ENCODE results near the gene TEKT3. TPM values are rescaled to one million over a fixed set of nuclear protein-coding genes. Genes with fewer than 3 reads are reported as not detected.

TEKT3 gene
- polyA plus RNA-seq, 4 donors: 0.24 to 1.2 TPM; not detected in 2

DNA sequence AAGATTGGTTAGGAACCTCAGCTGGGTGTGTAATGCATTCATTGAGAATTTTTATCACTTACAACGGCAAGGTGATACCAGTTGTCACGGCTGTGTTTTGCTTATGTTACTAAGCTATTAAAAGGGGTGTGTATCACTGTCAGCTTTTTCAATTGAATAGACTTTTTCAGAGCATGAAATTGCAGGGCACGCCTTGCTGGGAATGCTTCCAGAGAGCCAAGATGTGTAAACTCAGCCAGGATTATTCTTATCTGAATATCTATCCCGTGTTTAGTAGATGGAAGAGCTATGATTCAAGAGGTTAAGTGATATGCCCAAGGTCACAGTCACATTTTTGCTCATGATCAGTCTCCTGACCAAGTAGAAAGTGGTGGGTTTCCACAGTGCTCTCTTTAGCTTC lies 6.6 kb upstream of the TEKT3 start:
- FAIRE-seq (peak; percentile 55), DNase-seq (peak; percentile 92 to 95)
- Histone ChIP-seq H3K4me1 (ENCODE audit: control insufficient read depth in 3 of 3, insufficient read depth in 2 of 3, low read depth in 1 of 3, low read length in 2 of 3) (peaks cover 8 to 50% (median 13%) of the 10 kb centered on the region in 3 donors), H3K36me3 (ENCODE audit: control insufficient read depth in 3 of 3, insufficient read depth in 2 of 3, low read depth in 1 of 3, low read length in 3 of 3) (no peaks in the 10 kb centered on the region), H3K9me3 (ENCODE audit: control insufficient read depth in 2 of 2, insufficient read depth in 1 of 2, low read depth in 1 of 2, low read length in 1 of 2) (no peaks in the 10 kb centered on the region), H3K4me3 (ENCODE audit: low read depth in 1 of 3, low read length in 3 of 3) (no peak overlapping the region), H3K27ac (ENCODE audit: low read depth in 1 of 3, low read length in 2 of 3) (peak overlapping the region; percentile 6 to 77 (median 77)), H3K27me3 (ENCODE audit: control insufficient read depth in 3 of 3, insufficient read depth in 3 of 3, low read length in 3 of 3) (no peaks in the 10 kb centered on the region)
- 11 to 31% (median 25%) methylated on average over 4 of the region's 4 CpGs for WGBS, 3 donors

- H3K4me1 ChIP-seq (ENCODE audit: control insufficient read depth in 3 of 3, insufficient read depth in 2 of 3, low read depth in 1 of 3, low read length in 2 of 3): peaks cover 0 to 42% (median 6%) of the 10 kb centered on the region in 3 donors
- H3K27ac ChIP-seq (ENCODE audit: low read depth in 1 of 3, low read length in 2 of 3): no peak overlapping the region
- DNase-seq (peak; percentile 61 to 64), FAIRE-seq (no peak)
- 21 to 56% (median 38%) methylated on average over 9 to 13 of the region's 13 CpGs for WGBS, 3 donors
- H3K9me3 ChIP-seq (ENCODE audit: control insufficient read depth in 2 of 2, insufficient read depth in 1 of 2, low read depth in 1 of 2, low read length in 1 of 2): no peaks in the 10 kb centered on the region
- no peaks in the 10 kb centered on the region for H3K36me3 ChIP-seq (ENCODE audit: control insufficient read depth in 3 of 3, insufficient read depth in 2 of 3, low read depth in 1 of 3, low read length in 3 of 3)
- H3K27me3 ChIP-seq (ENCODE audit: control insufficient read depth in 3 of 3, insufficient read depth in 3 of 3, low read length in 3 of 3): peaks cover 0 to 4% (median 0%) of the 10 kb centered on the region in 3 donors
- no peak overlapping the region for H3K4me3 ChIP-seq (ENCODE audit: low read depth in 1 of 3, low read length in 3 of 3)
These were observed 4.7 kb upstream of the TEKT3 start for GRCh38 chr17:15346066-15346595.

GRCh38 chr17:15343749-15344148 lies 2.4 kb upstream of the TEKT3 start:
- H3K27me3 ChIP-seq (ENCODE audit: control insufficient read depth in 3 of 3, insufficient read depth in 3 of 3, low read length in 3 of 3): peaks cover 0 to 7% (median 0%) of the 10 kb centered on the region in 3 donors
- H3K9me3 ChIP-seq (ENCODE audit: control insufficient read depth in 2 of 2, insufficient read depth in 1 of 2, low read depth in 1 of 2, low read length in 1 of 2): no peaks in the 10 kb centered on the region
- H3K4me1 ChIP-seq (ENCODE audit: control insufficient read depth in 3 of 3, insufficient read depth in 2 of 3, low read depth in 1 of 3, low read length in 2 of 3): peaks cover 0 to 36% (median 4%) of the 10 kb centered on the region in 3 donors
- 59 to 77% (median 72%) methylated on average over 4 of the region's 4 CpGs for WGBS, 3 donors
- H3K36me3 ChIP-seq (ENCODE audit: control insufficient read depth in 3 of 3, insufficient read depth in 2 of 3, low read depth in 1 of 3, low read length in 3 of 3): no peaks in the 10 kb centered on the region
- FAIRE-seq: no peak
- H3K4me3 ChIP-seq (ENCODE audit: low read depth in 1 of 3, low read length in 3 of 3): no peak overlapping the region
- peak in 1 of 2 donors; percentile 73 for DNase-seq
- no peak overlapping the region for H3K27ac ChIP-seq (ENCODE audit: low read depth in 1 of 3, low read length in 2 of 3)

DNA sequence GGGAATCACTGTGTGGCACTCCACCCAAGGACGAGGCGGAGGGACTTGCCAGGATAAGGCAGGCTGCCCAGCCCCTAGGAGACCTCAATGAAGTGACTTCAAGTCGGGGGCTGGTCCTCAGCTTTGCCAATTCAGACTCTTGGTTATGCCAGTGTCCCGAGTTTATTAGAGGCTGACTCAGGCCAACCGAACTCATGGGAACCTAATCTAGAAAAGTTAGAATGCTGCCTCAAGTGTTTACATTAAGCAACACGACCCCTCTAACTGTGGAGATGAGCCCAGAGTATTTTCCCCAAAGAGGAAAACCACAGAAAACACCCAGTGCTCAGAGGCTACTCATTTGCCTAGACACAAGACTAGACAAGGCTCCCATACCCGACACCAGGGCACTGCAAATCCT lies 1.1 kb upstream of the TEKT3 start:
- Histone ChIP-seq H3K4me1 (ENCODE audit: control insufficient read depth in 3 of 3, insufficient read depth in 2 of 3, low read depth in 1 of 3, low read length in 2 of 3) (peaks cover 0 to 26% (median 2%) of the 10 kb centered on the region in 3 donors), H3K4me3 (ENCODE audit: low read depth in 1 of 3, low read length in 3 of 3) (no peak overlapping the region), H3K9me3 (ENCODE audit: control insufficient read depth in 2 of 2, insufficient read depth in 1 of 2, low read depth in 1 of 2, low read length in 1 of 2) (no peaks in the 10 kb centered on the region), H3K27me3 (ENCODE audit: control insufficient read depth in 3 of 3, insufficient read depth in 3 of 3, low read length in 3 of 3) (peaks cover 0 to 7% (median 0%) of the 10 kb centered on the region in 3 donors), H3K27ac (ENCODE audit: low read depth in 1 of 3, low read length in 2 of 3) (no peak overlapping the region), H3K36me3 (ENCODE audit: control insufficient read depth in 3 of 3, insufficient read depth in 2 of 3, low read depth in 1 of 3, low read length in 3 of 3) (no peaks in the 10 kb centered on the region)
- 62 to 70% (median 68%) methylated on average over 7 of the region's 7 CpGs for WGBS, 3 donors
- FAIRE-seq (no peak), DNase-seq (no peak)

- peaks cover 0 to 7% (median 0%) of the 10 kb centered on the region in 3 donors for H3K27me3 ChIP-seq (ENCODE audit: control insufficient read depth in 3 of 3, insufficient read depth in 3 of 3, low read length in 3 of 3)
- DNase-seq: no peak
- H3K27ac ChIP-seq (ENCODE audit: low read depth in 1 of 3, low read length in 2 of 3): no peak overlapping the region
- peaks cover 0 to 23% (median 2%) of the 10 kb centered on the region in 3 donors for H3K4me1 ChIP-seq (ENCODE audit: control insufficient read depth in 3 of 3, insufficient read depth in 2 of 3, low read depth in 1 of 3, low read length in 2 of 3)
- no peaks in the 10 kb centered on the region for H3K9me3 ChIP-seq (ENCODE audit: control insufficient read depth in 2 of 2, insufficient read depth in 1 of 2, low read depth in 1 of 2, low read length in 1 of 2)
- no peak for FAIRE-seq
- peak overlapping the region in 1 of 3 donors; percentile 61 for H3K4me3 ChIP-seq (ENCODE audit: low read depth in 1 of 3, low read length in 3 of 3)
- WGBS, 3 donors: 63 to 75% (median 70%) methylated on average over 3 of the region's 3 CpGs
- no peaks in the 10 kb centered on the region for H3K36me3 ChIP-seq (ENCODE audit: control insufficient read depth in 3 of 3, insufficient read depth in 2 of 3, low read depth in 1 of 3, low read length in 3 of 3)
These were observed 569 bp upstream of the TEKT3 start for GRCh38 chr17:15341966-15342365.

GRCh38 chr17:15340966-15341365 lies 431 bp downstream of the TEKT3 start:
- H3K9me3 ChIP-seq (ENCODE audit: control insufficient read depth in 2 of 2, insufficient read depth in 1 of 2, low read depth in 1 of 2, low read length in 1 of 2): no peaks in the 10 kb centered on the region
- peak in 1 of 2 donors; percentile 30 for DNase-seq
- H3K4me1 ChIP-seq (ENCODE audit: control insufficient read depth in 3 of 3, insufficient read depth in 2 of 3, low read depth in 1 of 3, low read length in 2 of 3): peaks cover 0 to 13% (median 0%) of the 10 kb centered on the region in 3 donors
- H3K4me3 ChIP-seq (ENCODE audit: low read depth in 1 of 3, low read length in 3 of 3): peak overlapping the region in 2 of 3 donors; percentile 27 to 61
- H3K27me3 ChIP-seq (ENCODE audit: control insufficient read depth in 3 of 3, insufficient read depth in 3 of 3, low read length in 3 of 3): peaks cover 0 to 7% (median 0%) of the 10 kb centered on the region in 3 donors
- no peaks in the 10 kb centered on the region for H3K36me3 ChIP-seq (ENCODE audit: control insufficient read depth in 3 of 3, insufficient read depth in 2 of 3, low read depth in 1 of 3, low read length in 3 of 3)
- no peak overlapping the region for H3K27ac ChIP-seq (ENCODE audit: low read depth in 1 of 3, low read length in 2 of 3)
- 2 to 7% (median 6%) methylated on average over 19 of the region's 19 CpGs for WGBS, 3 donors
- FAIRE-seq: no peak

GRCh38 chr17:15335446-15335845 lies 6.0 kb downstream of the TEKT3 start:
- no peak overlapping the region for H3K27ac ChIP-seq (ENCODE audit: low read depth in 1 of 3, low read length in 2 of 3)
- 61 to 94% (median 77%) methylated on average over 1 of the region's 1 CpG for WGBS, 3 donors
- H3K4me3 ChIP-seq (ENCODE audit: low read depth in 1 of 3, low read length in 3 of 3): no peak overlapping the region
- H3K9me3 ChIP-seq (ENCODE audit: control insufficient read depth in 2 of 2, insufficient read depth in 1 of 2, low read depth in 1 of 2, low read length in 1 of 2): peaks cover 0 to 6% of the 10 kb centered on the region in 2 donors
- no peaks in the 10 kb centered on the region for H3K36me3 ChIP-seq (ENCODE audit: control insufficient read depth in 3 of 3, insufficient read depth in 2 of 3, low read depth in 1 of 3, low read length in 3 of 3)
- DNase-seq (no peak), FAIRE-seq (no peak)
- no peaks in the 10 kb centered on the region for H3K27me3 ChIP-seq (ENCODE audit: control insufficient read depth in 3 of 3, insufficient read depth in 3 of 3, low read length in 3 of 3)
- H3K4me1 ChIP-seq (ENCODE audit: control insufficient read depth in 3 of 3, insufficient read depth in 2 of 3, low read depth in 1 of 3, low read length in 2 of 3): no peaks in the 10 kb centered on the region

- peaks cover 0 to 6% of the 10 kb centered on the region in 2 donors for H3K9me3 ChIP-seq (ENCODE audit: control insufficient read depth in 2 of 2, insufficient read depth in 1 of 2, low read depth in 1 of 2, low read length in 1 of 2)
- no peaks in the 10 kb centered on the region for H3K27me3 ChIP-seq (ENCODE audit: control insufficient read depth in 3 of 3, insufficient read depth in 3 of 3, low read length in 3 of 3)
- H3K4me3 ChIP-seq (ENCODE audit: low read depth in 1 of 3, low read length in 3 of 3): no peak overlapping the region
- H3K4me1 ChIP-seq (ENCODE audit: control insufficient read depth in 3 of 3, insufficient read depth in 2 of 3, low read depth in 1 of 3, low read length in 2 of 3): no peaks in the 10 kb centered on the region
- FAIRE-seq (no peak), DNase-seq (no peak)
- WGBS, 3 donors: 81 to 89% (median 83%) methylated on average over 3 of the region's 3 CpGs
- H3K27ac ChIP-seq (ENCODE audit: low read depth in 1 of 3, low read length in 2 of 3): no peak overlapping the region
- H3K36me3 ChIP-seq (ENCODE audit: control insufficient read depth in 3 of 3, insufficient read depth in 2 of 3, low read depth in 1 of 3, low read length in 3 of 3): no peaks in the 10 kb centered on the region
These were observed 7.1 kb downstream of the TEKT3 start for GRCh38 chr17:15334266-15334665.

- H3K4me3 ChIP-seq (ENCODE audit: low read depth in 1 of 3, low read length in 3 of 3): no peak overlapping the region
- H3K27ac ChIP-seq (ENCODE audit: low read depth in 1 of 3, low read length in 2 of 3): no peak overlapping the region
- peaks cover 0 to 6% of the 10 kb centered on the region in 2 donors for H3K9me3 ChIP-seq (ENCODE audit: control insufficient read depth in 2 of 2, insufficient read depth in 1 of 2, low read depth in 1 of 2, low read length in 1 of 2)
- no peaks in the 10 kb centered on the region for H3K4me1 ChIP-seq (ENCODE audit: control insufficient read depth in 3 of 3, insufficient read depth in 2 of 3, low read depth in 1 of 3, low read length in 2 of 3)
- DNase-seq (no peak), FAIRE-seq (no peak)
- no peaks in the 10 kb centered on the region for H3K36me3 ChIP-seq (ENCODE audit: control insufficient read depth in 3 of 3, insufficient read depth in 2 of 3, low read depth in 1 of 3, low read length in 3 of 3)
- WGBS, 3 donors: 50 to 68% (median 56%) methylated on average over 6 of the region's 6 CpGs
- no peaks in the 10 kb centered on the region for H3K27me3 ChIP-seq (ENCODE audit: control insufficient read depth in 3 of 3, insufficient read depth in 3 of 3, low read length in 3 of 3)
These were observed 9.1 kb downstream of the TEKT3 start for GRCh38 chr17:15332338-15332737.

Measured in small intestine (tissue), 7 donors.